Measurements from ENCODE around the gene MTHFD1.
"Not testable (repeated sequence)": the region's sequence is repeated elsewhere in the genome, so short reads cannot be mapped to it uniquely, and the experiment has no call there.

MTHFD1 gene

DNA sequence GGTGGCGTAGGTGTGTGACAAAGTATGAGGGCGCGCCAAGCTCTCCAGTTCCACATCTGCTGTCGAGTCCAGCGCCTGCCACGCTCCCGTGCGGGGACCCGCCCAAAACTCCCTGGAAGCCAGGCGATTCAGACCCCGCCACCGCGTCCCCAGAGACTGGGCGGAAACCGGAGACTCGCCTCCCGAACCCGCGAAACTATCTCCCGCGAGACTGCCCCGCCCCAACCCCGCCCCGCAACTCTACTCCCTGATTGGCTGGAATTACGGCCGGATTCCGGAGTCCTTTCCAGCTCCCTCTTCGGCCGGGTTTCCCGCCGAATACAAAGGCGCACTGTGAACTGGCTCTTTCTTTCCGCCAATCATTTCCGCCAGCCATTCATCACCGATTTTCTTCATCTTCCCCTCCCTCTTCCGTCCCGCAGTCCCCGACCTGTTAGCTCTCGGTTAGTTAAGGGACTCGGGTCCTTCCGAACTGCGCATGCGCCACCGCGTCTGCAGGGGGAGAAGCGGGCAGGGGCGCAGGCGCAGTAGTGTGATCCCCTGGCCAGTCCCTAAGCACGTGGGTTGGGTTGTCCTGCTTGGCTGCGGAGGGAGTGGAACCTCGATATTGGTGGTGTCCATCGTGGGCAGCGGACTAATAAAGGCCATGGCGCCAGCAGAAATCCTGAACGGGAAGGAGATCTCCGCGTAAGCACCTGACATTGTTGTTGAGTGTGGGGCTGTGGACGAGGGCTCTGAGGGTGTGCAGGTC lies at the start of gene MTHFD1:
TSS of gene MTHFD1 (plus strand) at position 572 of the 751 bp plus-strand sequence. CDS start at position 647, 75 bp downstream.
- peak; percentile 99 for DNase-seq (ENCODE audit: low spot score)

DNA sequence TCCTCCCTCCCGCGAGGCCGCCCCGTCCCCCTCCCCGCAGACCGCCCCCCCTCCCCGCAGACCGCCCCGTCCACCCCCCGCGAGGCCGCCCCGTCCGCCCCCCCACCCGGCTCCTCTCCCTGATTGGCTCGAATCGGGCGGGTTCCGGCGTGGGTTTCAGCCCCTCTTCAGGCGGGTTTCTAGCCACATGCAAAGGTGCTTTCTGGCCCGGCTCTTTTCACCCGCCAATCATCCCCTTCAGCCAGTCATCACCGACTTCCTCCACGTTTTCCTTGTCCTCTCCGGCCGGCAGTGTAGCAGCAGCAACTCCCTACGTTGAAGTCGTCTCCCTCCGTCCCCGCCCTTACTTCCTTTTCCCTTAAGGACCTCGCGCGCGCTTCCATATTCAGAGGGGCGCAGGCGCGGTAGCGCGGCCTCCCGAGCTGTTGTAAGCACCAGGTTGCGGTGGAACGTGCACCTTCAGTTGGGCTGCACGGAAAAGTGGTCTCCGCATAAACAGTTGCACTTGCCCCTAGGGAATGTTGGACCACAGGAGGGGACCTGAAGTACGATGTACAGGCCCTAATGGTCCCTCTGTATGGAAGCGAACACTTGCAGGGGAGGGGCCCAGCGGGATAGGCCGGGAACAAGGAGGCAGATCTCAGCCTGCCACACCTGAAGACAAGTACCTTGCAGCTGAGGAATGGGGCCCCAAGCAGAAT lies 49.4 kb upstream of the MTHFD1 start:
- peak; percentile 96 for DNase-seq (ENCODE audit: low spot score)

DNA sequence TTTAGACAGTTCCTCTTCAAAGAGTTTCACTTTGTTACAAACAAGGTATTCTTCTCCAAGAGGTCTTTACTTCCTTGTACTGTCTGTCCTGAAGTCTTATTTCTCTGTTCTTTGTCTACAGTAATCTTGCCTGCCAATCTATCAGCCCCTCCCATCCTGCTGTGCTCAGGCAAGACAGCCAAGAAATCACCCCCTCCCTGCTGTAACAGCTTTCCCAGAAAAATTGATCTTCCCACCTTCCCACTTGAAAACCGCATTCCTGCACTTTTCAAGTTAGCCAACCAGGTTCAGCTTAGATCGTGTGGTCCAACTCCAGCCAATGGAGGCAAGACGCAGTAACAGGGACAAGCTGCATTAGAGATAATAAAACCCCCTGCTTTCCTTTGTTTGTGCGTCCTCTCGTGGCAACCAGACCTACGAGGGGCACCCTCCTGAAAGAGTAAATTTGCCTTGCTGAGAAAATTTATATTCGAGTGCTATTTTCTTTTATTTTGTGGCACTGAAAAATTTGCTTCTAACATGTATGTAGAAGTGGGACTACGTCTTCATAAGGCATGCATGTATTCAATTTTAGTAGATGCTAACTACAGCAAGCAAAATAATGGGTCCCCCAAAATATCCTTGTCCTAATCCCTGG lies 47.5 kb upstream of the MTHFD1 start:
- DNase-seq (ENCODE audit: low spot score) = no peak

DNA sequence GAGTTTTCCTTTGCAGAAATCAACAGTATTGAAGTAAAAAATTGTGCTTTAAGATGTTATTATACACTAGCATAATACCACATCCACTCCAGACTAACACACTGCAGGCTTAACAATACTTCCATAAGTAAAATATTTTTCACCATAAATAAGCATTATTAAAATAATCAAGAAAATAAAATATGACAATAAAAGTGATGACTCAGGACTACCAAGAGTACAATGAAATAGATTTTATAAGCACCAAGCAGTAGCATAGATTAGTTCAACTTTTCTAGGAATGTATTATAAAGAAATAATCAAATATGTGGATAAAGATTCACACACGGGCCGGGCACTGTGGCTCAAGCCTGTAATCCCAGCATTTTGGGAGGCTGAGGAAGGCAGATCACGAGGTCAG lies 40.4 kb upstream of the MTHFD1 start:
- DNase-seq (ENCODE audit: low spot score) = no peak

DNA sequence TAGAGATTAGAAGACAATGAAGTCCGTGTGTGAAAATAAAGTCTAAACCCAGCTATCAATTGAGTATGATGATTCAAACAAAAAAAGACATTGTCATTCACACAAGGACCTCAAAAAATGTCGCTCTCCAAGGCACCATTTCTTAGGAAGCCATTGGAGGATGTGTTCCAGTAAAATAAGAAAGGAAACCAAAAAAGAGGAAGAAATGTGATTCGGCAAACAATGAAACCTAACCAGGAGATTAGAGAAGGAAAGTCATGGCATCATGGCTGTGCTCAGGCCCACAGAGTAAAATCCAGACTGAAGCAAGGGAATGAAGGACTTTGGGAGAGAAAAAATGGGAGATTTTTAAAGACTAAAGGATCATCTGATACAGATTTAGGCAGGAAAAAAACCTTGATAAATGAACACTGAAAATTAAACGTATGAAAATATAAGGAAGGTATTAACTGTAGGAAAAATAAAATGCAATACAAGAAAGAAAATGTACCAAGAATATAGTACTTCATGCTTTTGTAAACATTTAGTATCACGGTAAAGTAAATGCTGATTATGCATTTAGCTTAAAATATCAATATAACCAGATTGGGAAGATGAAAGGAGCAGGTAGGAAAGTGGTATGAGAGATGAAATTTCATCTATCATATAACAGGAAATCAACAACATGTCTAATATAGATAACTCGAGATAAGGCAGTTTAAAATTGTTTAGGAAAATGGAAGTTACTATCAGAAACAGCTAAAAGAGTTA lies 38.2 kb upstream of the MTHFD1 start:
- no peak for DNase-seq (ENCODE audit: low spot score)

DNA sequence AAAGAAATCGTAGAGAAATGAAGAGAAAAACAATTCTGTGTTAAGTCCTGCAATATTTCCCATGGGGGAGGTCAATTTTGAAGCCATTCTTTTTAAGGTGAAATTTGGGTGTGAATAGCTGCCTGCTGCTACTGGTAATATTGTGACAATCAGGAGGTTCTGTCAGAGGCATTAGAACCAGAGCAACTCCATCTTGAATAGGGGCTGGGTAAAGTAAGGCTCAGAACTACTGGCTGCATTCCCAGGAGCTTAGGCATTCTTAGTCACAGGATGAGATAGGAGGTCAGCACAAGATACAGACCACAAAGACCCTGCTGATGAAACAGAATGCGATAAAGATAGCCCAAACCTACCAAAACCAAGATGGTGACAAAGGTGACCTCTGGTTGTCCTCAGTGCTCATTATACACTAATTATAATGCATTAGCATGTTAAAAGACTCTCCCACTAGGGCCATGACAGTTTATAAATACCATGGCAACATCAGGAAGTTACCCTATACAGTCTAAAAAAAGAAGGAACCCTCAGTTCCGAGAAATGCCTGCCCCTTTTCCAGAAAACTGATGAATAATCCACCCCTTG lies 24.8 kb upstream of the MTHFD1 start:
- DNase-seq (ENCODE audit: low spot score) = no peak

DNA sequence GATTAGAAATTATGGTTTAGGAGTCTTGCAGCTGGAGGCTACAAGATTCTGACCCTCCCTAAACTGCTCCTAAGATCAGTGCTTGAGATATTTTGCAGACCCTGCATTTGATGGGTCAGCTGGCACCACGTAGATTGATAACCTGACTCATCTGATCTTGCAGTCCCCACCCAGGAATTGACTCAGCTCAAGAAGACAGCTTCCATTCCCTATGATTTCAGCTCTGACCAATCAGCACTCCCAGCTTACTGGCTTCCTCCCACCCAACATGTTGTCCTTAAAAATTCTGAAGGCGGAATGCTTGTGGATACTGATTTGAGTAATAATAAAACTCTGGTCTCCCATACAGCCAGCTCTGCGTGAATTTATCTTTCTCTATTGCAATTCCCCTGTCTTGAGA lies 23.2 kb upstream of the MTHFD1 start:
- no peak for DNase-seq (ENCODE audit: low spot score)

DNA sequence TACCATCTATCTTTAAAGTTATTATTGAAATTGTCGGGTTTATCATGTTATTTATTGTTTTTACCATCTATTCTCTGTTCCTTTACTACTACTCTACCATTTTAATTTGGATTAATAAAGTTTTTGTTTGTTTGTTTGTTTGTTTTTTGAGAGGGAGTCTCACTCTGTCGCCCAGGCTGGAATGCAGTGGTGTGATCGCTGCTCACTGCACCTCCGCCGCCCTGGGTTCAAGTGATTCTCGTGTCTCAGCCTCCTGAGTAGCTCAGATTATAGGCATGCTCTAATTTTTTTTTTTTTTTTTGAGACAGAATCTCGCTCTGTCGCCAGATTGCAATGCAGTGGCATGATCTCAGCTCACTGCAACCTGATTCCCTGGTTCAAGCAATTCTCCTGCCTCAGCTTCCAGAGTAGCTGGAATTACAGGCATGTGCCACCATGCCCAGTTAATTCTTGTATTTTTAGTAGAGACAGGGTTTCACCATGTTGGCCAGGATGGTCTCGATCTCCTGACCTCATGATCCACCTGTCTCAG lies 22.7 kb upstream of the MTHFD1 start:
- DNase-seq (ENCODE audit: low spot score) = not testable (repeated sequence)

DNA sequence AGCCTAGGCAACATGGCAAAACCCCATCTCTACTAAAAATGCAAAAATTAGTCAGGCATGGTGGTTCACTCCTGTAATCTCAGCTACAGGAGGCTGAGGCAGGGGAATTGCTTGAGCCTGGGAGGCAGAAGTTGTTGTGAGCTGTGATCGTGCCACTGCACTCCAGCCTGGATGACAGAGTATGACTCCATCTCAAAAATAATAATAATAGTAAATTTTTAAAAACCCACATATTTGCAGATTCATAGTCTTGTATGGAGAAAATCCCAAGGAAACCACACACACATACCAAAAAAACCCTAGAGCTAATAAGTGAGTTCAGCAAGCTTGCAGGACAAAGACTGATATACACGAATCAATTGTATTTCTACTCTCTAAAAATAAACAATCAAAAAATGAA lies 19.0 kb upstream of the MTHFD1 start:
- no peak for DNase-seq (ENCODE audit: low spot score)

DNA sequence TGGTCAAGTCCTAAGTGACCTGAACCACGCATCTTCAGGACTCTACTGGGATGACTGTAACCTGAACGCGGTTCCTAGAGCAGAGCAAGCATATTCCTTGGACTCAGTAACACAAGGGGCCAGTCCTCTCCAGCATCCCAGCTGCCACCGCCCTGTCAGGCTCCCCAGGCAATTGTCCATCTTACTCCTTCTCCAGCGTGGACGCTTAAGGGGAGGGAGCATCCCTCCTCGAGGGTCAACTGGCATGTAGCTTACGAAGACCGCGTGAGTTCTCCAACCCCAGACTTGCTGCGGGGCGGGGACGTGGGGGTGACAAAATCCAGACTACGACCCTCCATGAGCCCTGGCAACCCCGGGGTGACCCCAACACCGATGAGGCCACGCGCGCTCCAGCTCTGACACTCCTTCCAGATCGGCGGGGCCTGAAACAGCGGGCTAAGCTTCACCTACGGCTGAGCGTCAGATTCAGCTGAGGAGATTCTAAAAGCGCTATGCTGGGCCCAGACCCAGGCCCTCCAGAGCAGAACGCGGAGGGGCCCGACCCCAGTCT lies 846 bp upstream of the MTHFD1 start:
- peak; percentile 6 for DNase-seq (ENCODE audit: low spot score)

DNA sequence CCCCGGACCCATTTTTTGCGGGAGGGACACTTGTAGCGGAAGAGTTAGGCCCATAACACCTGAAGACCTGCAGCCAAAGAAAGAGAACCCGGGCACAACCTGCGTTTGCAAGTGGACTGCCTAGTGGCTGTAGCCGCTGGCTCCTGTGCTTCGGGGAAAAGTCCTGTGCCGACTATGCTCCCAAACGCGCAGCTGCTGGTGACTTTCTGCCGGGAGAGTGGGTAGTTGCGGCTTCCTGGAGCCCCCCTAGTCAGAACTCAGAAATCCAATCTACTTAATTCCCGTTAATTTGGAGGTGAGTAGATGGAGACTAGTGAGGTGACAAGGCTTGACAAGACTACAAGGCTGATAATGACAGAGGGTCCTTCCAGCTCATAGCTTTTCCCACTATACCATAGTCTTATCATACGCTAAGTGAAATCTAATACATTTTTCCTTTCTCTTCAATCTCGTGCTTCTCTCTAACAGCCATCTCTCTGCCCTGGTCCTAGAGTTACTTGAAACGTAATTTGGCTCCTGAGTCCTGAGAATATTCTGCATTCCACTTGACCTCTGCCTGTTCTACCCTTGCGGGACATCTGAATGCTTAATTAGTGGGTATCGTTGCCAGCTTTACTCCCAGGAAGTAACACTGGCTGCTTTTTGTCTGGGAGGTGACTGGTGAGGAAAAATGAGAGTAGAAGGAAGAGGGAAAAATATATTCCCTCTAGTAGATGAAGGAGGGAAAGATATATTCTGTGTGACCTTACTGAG lies 556 bp downstream of the MTHFD1 start:
- DNase-seq (ENCODE audit: low spot score) = peak; percentile 37

DNA sequence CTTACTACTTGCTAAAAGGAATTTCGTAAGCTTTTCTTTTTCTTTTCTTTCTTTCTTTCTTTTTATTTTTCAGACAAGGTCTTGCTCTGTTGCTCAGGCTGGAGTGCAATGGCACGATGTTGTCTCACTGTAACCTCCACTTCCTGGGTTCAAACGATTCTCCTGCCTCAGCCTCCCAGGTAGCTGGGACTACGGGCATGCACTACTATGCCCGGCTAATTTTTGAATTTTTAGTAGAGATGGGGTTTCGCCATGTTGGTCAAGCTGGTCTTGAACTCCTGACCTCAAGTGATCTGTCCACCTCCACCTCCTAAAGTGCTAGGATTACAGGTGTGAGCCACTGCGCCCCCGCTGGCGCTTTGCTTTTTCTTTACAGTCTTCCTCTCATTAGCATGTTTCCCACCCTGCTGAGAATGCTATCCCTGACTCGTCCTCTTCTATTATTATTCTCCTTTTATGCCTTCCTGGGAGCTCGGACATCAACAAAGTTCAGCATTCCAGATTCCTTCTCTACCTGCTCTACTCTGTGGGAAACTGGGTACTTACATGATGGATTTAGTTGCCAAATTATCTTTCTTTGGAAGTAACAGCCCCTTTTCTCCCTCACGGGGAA lies 3.1 kb downstream of the MTHFD1 start:
- DNase-seq (ENCODE audit: low spot score) = no peak

DNA sequence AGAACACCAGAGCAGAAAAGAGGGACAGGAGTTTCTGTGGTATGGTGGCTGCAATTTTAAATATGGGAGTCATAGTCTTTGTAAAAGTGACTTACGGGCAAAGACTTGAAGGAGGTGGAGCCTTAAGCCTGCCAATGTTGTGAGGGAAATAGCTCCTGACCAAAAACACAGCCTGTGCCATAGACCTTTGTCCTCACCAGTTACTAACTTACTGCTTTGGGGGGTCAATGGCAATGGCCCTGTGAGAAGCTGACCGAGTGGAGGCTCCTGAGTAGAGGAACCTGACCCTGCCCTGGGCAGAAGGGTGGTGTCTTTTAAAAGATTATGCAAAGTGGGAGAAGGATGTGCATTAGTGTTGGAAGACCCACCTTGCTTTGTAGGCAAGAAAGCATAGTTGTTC lies 3.8 kb downstream of the MTHFD1 start:
- DNase-seq (ENCODE audit: low spot score) = no peak

DNA sequence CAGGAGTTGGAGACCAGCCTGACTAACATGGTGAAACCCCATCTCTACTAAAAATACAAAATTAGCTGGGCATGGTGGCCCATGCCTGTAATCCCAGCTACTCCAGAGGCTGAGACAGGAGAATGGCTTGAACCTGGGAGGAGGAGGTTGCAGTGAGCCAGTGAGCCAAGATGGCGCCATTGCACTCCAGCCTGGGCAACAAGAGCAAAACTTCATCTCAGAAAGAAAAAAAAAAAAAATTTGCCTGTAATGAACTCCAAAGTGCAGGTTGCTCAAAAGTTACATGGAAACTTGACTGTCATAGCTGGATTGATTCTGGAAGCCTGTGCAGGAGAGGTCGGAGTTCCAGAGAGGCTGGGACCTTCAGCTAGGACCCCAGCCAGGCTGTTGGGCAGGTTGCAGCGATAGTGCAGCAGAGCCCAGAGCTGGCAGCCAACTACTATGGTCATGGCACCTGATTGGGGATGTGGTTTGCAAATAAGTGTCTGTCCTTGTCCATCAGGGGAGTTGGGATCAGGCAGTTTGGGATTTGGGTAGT lies 5.1 kb downstream of the MTHFD1 start:
- not testable (repeated sequence) for DNase-seq (ENCODE audit: low spot score)

DNA sequence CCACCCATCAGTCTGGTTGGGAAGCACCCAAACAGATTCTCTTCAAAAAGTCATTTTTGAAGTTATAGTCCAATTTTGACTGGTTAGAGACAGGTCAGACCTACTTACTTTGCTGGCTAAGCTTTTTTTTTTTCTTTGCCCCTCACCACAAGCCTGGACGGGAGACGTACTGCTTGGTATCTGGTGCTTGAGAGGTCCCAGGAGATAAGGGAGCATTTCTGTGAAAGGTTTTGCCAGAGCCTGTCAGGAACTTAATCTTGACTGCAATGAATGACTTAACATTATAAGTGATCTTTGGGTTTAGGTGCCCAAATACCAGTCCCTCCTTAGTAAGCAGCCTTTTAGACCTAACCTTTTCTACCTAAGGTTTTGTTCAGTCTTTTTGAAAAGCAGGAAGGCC lies 6.3 kb downstream of the MTHFD1 start:
- DNase-seq (ENCODE audit: low spot score) = no peak

DNA sequence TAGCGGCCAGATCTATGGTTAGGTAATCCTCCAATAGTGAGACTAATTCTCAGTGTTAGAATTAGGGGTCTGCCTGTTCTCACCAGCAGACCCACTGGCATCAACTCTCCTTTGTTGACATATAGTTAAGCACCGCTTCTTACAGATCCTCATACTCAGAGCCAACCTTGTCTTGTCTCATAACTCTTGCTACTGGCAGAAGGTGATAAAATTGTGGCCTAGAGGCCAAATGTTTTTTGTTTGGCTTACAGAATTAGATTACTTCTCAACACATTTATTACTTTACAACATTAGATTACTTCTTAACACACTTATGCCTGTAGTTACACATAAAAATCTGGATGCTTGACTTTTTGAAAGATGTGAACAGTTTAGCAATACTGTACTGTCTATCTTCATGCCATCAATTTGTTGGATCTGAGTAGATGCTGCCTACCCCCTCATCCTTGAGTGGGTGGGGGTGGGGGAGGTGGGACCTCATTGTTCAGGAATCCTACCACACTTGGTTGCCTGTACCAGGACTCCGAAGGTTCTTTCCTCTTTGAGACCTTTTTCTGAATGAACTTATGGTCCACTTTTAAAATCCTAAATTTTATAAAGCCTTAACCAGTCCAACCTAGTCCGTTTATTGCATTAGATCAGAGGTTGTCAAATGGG lies 7.0 kb downstream of the MTHFD1 start:
- no peak for DNase-seq (ENCODE audit: low spot score)

DNA sequence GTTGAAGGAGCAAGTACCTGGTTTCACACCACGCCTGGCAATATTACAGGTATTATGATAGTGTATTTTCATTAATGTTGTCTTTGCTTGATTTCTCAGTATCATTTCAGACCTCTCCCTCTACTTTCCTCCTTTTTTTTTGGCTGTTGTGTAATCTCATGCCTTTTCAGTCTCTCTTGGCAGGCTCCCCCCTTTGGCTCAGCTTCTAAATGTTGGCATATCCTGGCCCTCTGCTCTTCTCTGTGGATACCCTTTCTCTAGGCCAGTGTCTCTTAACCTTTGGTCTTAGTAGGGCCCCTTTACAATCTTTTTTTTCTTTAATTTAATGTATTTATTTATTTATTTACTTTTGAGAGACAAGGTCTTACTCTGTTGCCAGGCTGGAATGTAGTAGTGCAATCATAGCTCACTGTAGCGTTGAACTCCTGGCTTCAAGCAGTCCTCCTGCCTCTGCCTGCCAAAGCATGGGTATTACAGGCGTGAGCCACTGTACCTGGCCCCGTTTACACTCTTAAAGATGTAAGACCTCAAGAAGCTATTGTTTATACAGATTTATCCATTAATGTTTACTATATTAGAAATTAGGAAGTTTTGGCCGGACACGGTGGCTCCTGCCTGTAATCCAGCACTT lies 12.8 kb downstream of the MTHFD1 start:
- no peak for DNase-seq (ENCODE audit: low spot score)

DNA sequence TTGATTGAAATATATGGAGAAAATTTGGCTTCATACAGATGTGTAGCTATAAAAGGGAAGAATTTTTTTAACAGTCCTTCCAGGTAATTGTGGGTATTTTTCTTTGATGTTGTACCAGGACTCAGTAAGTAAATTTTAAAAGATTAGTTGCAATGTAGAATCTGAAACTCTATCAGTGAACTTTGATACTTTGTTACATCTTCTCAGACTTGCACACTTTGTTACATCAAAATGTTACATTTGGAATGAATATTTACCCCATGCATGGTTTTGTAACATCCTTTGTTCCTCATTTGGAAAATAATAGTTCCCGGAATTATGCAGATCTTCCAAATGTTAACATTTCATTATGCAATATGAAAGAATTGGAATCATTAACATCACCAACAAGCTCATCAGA lies 13.8 kb downstream of the MTHFD1 start:
- no peak for DNase-seq (ENCODE audit: low spot score)

DNA sequence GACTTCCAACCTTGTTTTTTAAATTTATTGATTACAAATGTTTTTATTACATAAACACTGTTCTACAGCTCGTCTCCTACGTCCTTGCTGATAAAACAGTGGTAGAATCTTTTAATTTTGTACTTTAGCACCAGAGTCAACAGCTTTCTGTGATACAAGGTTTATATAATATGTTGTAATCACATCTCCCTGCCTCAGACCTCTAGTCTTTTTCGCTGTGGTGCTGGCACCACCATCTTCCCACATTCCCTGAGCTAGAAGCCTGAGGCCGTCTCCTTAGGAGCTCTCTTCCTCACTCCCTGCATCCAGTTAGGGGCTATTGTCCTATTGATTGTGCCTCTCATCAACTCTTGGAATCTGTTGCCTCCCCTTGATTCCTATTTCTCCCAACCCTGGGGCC lies 17.1 kb downstream of the MTHFD1 start:
- no peak for DNase-seq (ENCODE audit: low spot score)
